Colonic mucosa (tissue), 4 donors: ENCODE results near the gene CSAD. TPM values are rescaled to one million over a fixed set of nuclear protein-coding genes. Genes with fewer than 3 reads are reported as not detected.

Experiments
- DNase-seq: peaks from one replicate; pipeline ENCODE4 v3.0.0-alpha.2; 2020
- H3K27ac ChIP-seq: fragments of 200-600 bp; one replicate; pipeline ENCODE4 v1.8.0; 2021
- H3K27me3 ChIP-seq: fragments of 200-600 bp; one replicate; pipeline ENCODE4 v1.8.0; 2021
- H3K36me3 ChIP-seq: fragments of 200-600 bp; one replicate; pipeline ENCODE4 v1.8.0; 2021
- H3K4me1 ChIP-seq: fragments of 200-600 bp; one replicate; pipeline ENCODE4 v1.8.0; 2021; ENCODE audit warnings: mild to moderate bottlenecking
- H3K4me3 ChIP-seq: fragments of 200-600 bp; one replicate; pipeline ENCODE4 v1.8.0; 2021
- H3K9ac ChIP-seq, 2 donors: one replicate each; pipeline ENCODE4 v1.7.0; 2013; ENCODE audit warnings: control low read depth in 2 of 2, low read depth in 2 of 2, low read length in 2 of 2
- H3K9me3 ChIP-seq: fragments of 200-600 bp; one replicate; pipeline ENCODE4 v1.8.0; 2021
- CTCF ChIP-seq: fragments of 200-600 bp; IDR thresholded peaks from one replicate; pipeline ENCODE4 v1.8.0; 2022; ENCODE audit warnings: antibody characterized with exemption, mild to moderate bottlenecking
- intact Hi-C: fragments of 100-400 bp; cut with DNase I; formaldehyde crosslinking; loops from one replicate; pipeline ENCODE4 v1.14.1; 2022
- total RNA-seq, 2 donors: library from RNA; stranded (reverse); fragmentation: NEBNext Ultra II Directional in 1 of 2; extraction: Animal tissue kit (Norgen Biotek cat#: 25700) in 1 of 2; gene quantifications; one replicate each; pipeline ENCODE4 v1.2.1, GENCODE V29; 2021
- donor health status: healthy.
- donor health status: DM: no; HTN: no; CAD: no.
- donor health status: DM: no; HTN: no; CAD: no.

The CSAD gene
- total RNA-seq, 2 donors from 2014 or later = 9.1 to 20.4 TPM

DNA sequence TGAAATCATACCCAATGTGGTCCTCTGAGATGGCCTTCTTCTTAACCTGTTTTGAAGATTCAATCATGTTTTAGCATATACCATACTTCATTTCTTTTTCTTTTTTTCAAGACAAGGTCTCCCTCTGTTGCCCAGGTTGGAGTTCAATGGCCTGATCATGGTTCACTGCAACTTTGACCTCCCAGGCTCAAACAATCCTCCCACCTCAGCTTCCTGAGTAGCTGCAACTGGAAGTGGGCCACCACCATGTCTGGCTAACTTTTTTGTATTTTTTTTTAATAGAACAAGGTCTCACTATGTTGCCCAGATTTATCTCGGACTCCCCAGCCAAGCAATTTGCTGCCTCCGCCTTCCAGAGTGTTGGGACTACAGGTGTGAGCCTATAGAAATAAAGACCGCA lies 47.0 kb downstream of the CSAD start:
- H3K36me3 ChIP-seq = no peaks in the 10 kb centered on the region
- no peak for TF ChIP-seq CTCF
- no peak for DNase-seq
- H3K4me1 ChIP-seq = no peaks in the 10 kb centered on the region
- no peak overlapping the region for H3K27ac ChIP-seq
- intact Hi-C loops = no loop called here
- H3K27me3 ChIP-seq = no peaks in the 10 kb centered on the region
- H3K9ac ChIP-seq = no peak overlapping the region
- no peak overlapping the region for H3K4me3 ChIP-seq
- H3K9me3 ChIP-seq = no peaks in the 10 kb centered on the region

DNA sequence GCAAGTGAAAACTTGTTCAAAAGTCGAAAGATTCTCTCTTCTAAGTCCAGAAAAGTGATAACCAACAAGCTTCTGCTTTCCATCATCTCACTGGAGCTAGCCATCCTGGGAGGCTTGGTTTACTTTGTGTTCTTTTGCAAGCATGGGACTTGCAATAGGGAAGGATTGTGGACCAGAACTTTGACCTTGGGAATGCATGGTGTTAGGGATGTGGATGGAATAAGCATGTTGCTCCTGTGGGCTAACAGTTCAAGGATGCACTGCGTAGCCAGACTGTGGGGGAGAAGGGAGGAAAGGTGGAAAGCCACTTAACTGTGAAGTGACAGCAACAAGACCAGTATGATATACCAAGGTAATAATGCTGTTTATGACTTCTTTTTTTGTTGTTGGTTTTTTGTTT lies 48.9 kb downstream of the CSAD start:
- H3K27me3 ChIP-seq = no peaks in the 10 kb centered on the region
- no peaks in the 10 kb centered on the region for H3K4me1 ChIP-seq
- TF ChIP-seq CTCF = no peak
- H3K9ac ChIP-seq = no peak overlapping the region
- no peak for DNase-seq
- H3K9me3 ChIP-seq = no peaks in the 10 kb centered on the region
- H3K36me3 ChIP-seq = no peaks in the 10 kb centered on the region
- H3K27ac ChIP-seq = no peak overlapping the region
- H3K4me3 ChIP-seq = no peak overlapping the region
- intact Hi-C loops = no loop called here

DNA sequence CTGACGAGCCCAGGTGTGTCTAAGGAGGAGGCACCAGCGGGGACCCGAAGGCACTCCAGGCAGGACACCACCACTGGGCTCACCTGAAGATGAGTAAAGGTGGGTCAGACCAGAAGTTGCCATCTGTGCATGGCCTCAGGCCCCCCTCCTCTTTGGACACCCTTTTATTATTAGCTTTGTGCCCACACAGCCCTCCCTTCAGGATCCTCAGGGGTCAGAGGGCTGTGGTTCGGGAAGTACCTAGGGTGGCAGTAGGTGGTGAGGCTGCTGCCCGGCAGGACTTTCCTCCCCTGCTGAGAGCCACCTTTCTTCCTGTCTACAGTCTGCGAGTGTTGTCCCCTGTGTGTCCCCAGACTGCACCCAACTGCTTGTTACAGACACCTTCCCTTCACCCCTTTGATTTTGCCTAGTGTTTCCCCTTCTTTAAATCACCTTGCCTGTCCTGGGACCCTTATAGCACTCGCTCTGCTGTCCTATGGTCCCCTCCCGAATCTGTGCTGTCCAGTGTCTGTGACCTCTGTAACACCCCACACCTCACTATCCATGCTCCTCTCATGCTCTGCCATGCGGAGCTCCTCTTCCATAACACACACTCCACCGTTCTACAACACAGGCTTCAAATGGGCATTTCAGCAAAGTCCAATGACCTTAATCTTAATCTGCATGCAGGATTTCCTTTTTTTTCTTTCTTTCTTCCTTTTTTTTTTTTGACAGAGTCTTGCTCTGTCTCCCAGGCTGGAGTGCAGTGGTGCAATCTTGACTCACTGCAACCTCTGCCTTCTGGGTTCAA lies 51.8 kb downstream of the CSAD start:
- Histone ChIP-seq H3K27ac (no peak overlapping the region), H3K36me3 (no peaks in the 10 kb centered on the region), H3K4me1 (no peaks in the 10 kb centered on the region), H3K4me3 (no peak overlapping the region), H3K27me3 (no peaks in the 10 kb centered on the region), H3K9ac (no peak overlapping the region), H3K9me3 (no peaks in the 10 kb centered on the region)
- TF ChIP-seq CTCF = no peak
- DNase-seq = no peak
- intact Hi-C loops = no loop called here

GRCh38 chr12:53127169-53127568 lies 53.6 kb downstream of the CSAD start:
- intact Hi-C loops = no loop called here
- H3K9ac ChIP-seq = no peak overlapping the region
- H3K4me3 ChIP-seq = no peak overlapping the region
- no peaks in the 10 kb centered on the region for H3K4me1 ChIP-seq
- DNase-seq = no peak
- no peaks in the 10 kb centered on the region for H3K9me3 ChIP-seq
- TF ChIP-seq CTCF = no peak
- H3K27ac ChIP-seq = no peak overlapping the region
- no peaks in the 10 kb centered on the region for H3K36me3 ChIP-seq
- H3K27me3 ChIP-seq = no peaks in the 10 kb centered on the region

DNA sequence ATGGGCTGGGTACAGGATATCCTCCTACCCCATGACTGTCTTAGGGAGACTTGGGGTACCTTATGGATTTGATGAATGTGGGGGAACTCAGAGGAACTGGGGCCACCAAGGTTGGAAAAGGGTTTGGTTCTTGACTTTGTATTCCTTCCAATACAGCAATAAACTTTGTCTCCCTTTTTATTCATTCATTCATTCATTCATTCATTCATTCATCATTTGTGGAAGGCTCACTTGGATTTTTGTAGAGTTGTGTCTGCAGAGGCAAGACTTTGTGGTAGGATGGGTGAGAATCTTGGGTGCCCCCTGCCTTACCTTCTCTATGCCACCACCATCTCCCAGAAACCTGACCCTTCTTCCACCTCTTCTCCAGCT lies 56.4 kb downstream of the CSAD start:
- intact Hi-C loops = no loop called here
- DNase-seq = no peak

More for the DNA sequence above, 56.4 kb downstream of the CSAD start:
- Histone ChIP-seq H3K36me3 (no peaks in the 10 kb centered on the region), H3K27me3 (no peaks in the 10 kb centered on the region), H3K4me3 (no peak overlapping the region), H3K4me1 (no peaks in the 10 kb centered on the region), H3K9me3 (no peaks in the 10 kb centered on the region), H3K9ac (no peak overlapping the region), H3K27ac (no peak overlapping the region)
- TF ChIP-seq CTCF = no peak
